DMS153 treated with DMSO at 0.1 percent for 48 hours (cell line): ENCODE data around the gene ELF1.
"Not testable (repeated sequence)": the region's sequence is repeated elsewhere in the genome, so short reads cannot be mapped to it uniquely, and the experiment has no call there.

Experiments used
- DNase-seq: peaks from one replicate; lab custom pipeline; 2025; ENCODE audit not compliant: unreplicated experiment; lab: John Stamatoyannopoulos, UW

The ELF1 gene

DNA sequence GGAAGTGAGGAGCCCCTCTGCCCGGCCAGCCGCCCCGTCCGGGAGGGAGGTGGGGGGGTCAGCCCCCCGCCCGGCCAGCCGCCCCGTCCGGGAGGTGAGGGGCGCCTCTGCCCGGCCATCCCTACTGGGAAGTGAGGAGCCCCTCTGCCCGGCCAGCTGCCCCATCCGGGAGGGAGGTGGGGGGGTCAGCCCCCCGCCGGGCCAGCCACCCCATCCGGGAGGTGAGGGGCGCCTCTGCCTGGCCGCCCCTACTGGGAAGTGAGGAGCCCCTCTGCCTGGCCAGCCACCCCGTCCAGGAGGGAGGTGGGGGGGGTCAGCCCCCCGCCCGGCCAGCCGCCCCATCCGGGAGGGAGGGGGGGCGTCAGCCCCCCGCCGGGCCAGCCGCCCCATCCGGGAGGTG lies 118.5 kb downstream of the ELF1 start:
- DNase-seq, result not testable (repeated sequence)

DNA sequence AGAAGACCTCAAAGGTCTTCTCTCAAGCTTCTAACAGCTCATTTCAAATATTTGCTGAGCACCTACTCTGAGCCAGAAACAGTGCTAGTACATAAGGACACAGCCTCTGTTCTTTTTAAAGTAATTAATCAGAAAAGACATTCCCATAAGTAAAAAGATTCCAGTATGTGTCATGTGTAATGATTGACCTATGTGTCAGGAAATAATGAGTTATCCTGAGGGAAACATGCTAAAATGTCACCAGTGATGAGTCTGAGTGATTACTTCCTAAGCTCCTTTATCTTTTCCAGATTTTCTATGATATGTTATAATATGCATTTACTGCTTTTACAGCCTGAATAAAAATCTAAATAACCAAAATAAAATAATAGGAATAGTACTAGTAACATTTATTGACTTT lies 122.1 kb downstream of the ELF1 start:
- DNase-seq, result no peak

DNA sequence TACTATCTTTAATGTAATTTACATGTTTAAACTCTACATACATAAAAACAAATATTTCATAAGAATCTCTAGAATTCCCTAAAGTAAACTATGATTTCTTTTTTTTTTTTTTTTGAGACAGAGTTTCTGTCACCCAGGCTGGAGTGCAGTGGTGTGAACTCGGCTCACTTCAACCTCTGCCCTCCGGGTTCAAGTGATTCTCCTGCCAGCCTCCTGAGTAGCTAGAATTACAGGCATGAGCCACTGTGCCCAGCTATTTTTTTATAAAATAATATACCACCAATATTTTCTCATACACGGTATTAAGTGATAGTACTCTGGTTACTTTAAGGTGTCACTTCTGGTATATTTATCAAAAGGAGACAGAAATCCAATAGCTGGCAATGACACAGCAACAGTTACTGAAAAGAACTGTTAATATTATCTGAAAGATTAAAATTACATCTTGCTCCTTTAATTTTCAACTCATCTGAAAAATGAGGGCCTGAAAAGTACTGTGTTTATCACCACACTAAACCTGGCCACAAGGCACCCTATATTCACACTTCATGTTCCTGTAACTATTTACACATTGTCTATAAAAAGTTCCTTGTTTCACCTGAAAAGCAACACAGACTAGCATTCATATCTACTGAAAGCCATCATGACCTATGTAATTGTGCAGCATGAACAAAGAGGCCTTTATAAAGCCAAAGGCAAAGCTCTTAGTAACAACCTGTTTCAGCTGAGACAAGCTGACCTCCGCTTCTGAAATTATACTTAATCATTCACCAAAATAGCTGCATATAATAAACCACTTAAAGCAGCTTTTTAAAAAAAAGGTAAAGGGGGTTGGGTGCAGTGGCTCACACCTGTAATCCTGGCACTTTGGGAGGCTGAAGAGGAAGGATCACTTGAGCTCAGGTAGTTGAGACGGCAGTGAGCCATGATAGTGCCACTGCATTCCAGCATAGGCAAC lies 123.6 kb downstream of the ELF1 start:
- DNase-seq, result no peak

DNA sequence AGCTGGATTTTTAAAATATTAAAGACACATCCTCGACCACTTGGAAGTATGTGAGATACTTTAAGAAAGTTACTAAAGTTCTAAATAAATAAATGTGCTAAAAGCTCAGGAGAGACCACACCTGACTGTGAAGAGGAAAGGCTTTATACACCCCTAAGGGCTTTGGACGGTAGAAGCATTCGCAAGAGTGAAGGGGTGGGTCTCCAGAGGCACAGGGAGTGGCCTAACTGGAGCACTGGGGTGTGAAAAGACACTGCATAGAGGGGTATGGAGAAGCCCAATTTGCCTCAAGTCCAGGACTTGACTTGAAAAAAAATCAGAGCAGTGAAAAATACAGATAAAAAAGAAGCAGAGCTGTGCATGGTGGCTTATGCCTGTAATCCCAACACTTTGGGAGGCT lies 125.5 kb downstream of the ELF1 start:
- DNase-seq, result not testable (repeated sequence)

DNA sequence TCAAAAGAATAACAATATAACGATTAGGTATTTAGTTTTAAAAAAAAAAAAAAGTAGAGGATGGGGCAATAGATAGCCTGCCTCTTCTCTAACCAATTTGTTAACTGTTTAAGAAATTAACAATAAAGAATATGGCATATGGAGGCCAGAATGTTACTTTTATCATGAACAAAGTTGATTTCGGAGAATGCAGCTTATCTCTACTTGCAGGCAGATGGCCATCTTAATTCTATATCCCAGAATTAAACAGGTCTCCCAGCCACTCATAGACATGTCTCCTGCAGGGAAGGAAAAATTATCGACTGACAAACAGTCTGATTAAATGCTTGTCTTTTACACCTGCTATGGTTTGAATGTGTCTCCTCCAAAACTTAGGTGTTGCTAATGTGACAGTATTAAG lies 133.1 kb downstream of the ELF1 start:
- DNase-seq, result no peak

DNA sequence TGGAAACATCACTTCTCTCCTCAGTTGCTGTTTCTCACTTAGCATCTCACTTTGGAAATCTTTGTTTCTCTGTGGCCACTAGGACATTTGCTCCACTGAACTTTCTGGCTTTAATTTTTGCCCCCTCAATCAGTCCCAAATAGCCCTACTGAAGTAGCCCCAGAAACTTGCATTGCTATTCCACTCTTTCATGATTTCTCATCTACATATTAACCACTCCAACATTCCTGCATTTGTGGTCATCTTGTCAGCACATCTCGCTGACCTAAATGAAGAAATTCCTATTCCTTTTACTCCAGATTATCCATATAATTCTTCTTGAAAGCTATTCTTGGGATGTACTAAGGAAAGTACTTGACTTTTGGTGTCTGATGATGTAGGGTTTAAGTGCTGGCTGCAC lies 134.9 kb downstream of the ELF1 start:
- DNase-seq, result not testable (repeated sequence)
